ENCODE data around the gene CAMK1D. TPM values are rescaled to one million over a fixed set of nuclear protein-coding genes. Genes with fewer than 3 reads are reported as not detected.
"Not testable (repeated sequence)": the region's sequence is repeated elsewhere in the genome, so short reads cannot be mapped to it uniquely, and the experiment has no call there.

CAMK1D gene
- total RNA-seq, 1 experiment from 2014 or later = 11.0 TPM

- no peak for DNase-seq (ENCODE audit: low read depth)
- in situ Hi-C loops (cut with HindIII; ENCODE audit: low pct_unique_long_range_greater_than_20kb, low sequenced_read_pairs) = loop anchor here (5.0 to 25.0 kb wide), 3 partner anchors 38 to 438 kb away; no protein-coding TSS in a partner anchor
Observed at GRCh38 chr10:12700557-12700874, 351.2 kb downstream of the CAMK1D start.

- in situ Hi-C loops (cut with HindIII; ENCODE audit: low pct_unique_long_range_greater_than_20kb, low sequenced_read_pairs) = loop anchor here (5.0 to 25.0 kb wide), 3 partner anchors 39 to 439 kb away; no protein-coding TSS in a partner anchor
- no peak for DNase-seq (ENCODE audit: low read depth)
Observed at GRCh38 chr10:12701696-12702095, 352.3 kb downstream of the CAMK1D start.

- DNase-seq (ENCODE audit: low read depth) = peak; percentile 39
- in situ Hi-C loops (cut with HindIII; ENCODE audit: low pct_unique_long_range_greater_than_20kb, low sequenced_read_pairs) = loop anchor here (5.0 to 25.0 kb wide), 3 partner anchors 40 to 440 kb away; no protein-coding TSS in a partner anchor
Observed at GRCh38 chr10:12702215-12702770, 352.9 kb downstream of the CAMK1D start.

GRCh38 chr10:12703126-12703525 is 353.8 kb downstream of the CAMK1D start:
- DNase-seq (ENCODE audit: low read depth) = peak; percentile 81
- in situ Hi-C loops (cut with HindIII; ENCODE audit: low pct_unique_long_range_greater_than_20kb, low sequenced_read_pairs) = loop anchor here (5.0 to 25.0 kb wide), 3 partner anchors 41 to 441 kb away; no protein-coding TSS in a partner anchor

- peak; percentile 68 for DNase-seq (ENCODE audit: low read depth)
- in situ Hi-C loops (cut with HindIII; ENCODE audit: low pct_unique_long_range_greater_than_20kb, low sequenced_read_pairs) = loop anchor here (5.0 to 25.0 kb wide), 3 partner anchors 42 to 442 kb away; no protein-coding TSS in a partner anchor
Observed at GRCh38 chr10:12703813-12704212, 354.5 kb downstream of the CAMK1D start.

- in situ Hi-C loops (cut with HindIII; ENCODE audit: low pct_unique_long_range_greater_than_20kb, low sequenced_read_pairs) = loop anchor here (5.0 to 25.0 kb wide), 3 partner anchors 42 to 442 kb away; no protein-coding TSS in a partner anchor
- DNase-seq (ENCODE audit: low read depth) = no peak
Observed at GRCh38 chr10:12704488-12704887, 355.1 kb downstream of the CAMK1D start.

- DNase-seq (ENCODE audit: low read depth) = no peak
- in situ Hi-C loops (cut with HindIII; ENCODE audit: low pct_unique_long_range_greater_than_20kb, low sequenced_read_pairs) = loop anchor here (25.0 kb wide), 2 partner anchors 356 to 444 kb away; no protein-coding TSS in a partner anchor
Observed at GRCh38 chr10:12705943-12706342, 356.6 kb downstream of the CAMK1D start.

- in situ Hi-C loops (cut with HindIII; ENCODE audit: low pct_unique_long_range_greater_than_20kb, low sequenced_read_pairs) = loop anchor here (25.0 kb wide), 2 partner anchors 355 to 445 kb away; no protein-coding TSS in a partner anchor
- peak; percentile 98 for DNase-seq (ENCODE audit: low read depth)
Observed at GRCh38 chr10:12707461-12708185, 358.3 kb downstream of the CAMK1D start.

GRCh38 chr10:12709000-12709401 is 359.7 kb downstream of the CAMK1D start:
- no peak for DNase-seq (ENCODE audit: low read depth)
- in situ Hi-C loops (cut with HindIII; ENCODE audit: low pct_unique_long_range_greater_than_20kb, low sequenced_read_pairs) = loop anchor here (25.0 kb wide), 2 partner anchors 353 to 447 kb away; no protein-coding TSS in a partner anchor

GRCh38 chr10:12709521-12709963 is 360.2 kb downstream of the CAMK1D start:
- in situ Hi-C loops (cut with HindIII; ENCODE audit: low pct_unique_long_range_greater_than_20kb, low sequenced_read_pairs) = loop anchor here (25.0 kb wide), 2 partner anchors 353 to 447 kb away; no protein-coding TSS in a partner anchor

GRCh38 chr10:12710157-12710556 is 360.8 kb downstream of the CAMK1D start:
- DNase-seq (ENCODE audit: low read depth) = no peak
- in situ Hi-C loops (cut with HindIII; ENCODE audit: low pct_unique_long_range_greater_than_20kb, low sequenced_read_pairs) = loop anchor here (25.0 kb wide), 2 partner anchors 352 to 448 kb away; no protein-coding TSS in a partner anchor

More at GRCh38 chr10:12709521-12709963, 360.2 kb downstream of the CAMK1D start:
- no peak for DNase-seq (ENCODE audit: low read depth)

GRCh38 chr10:12710594-12711349 is 361.4 kb downstream of the CAMK1D start:
- DNase-seq (ENCODE audit: low read depth) = peak; percentile 80
- in situ Hi-C loops (cut with HindIII; ENCODE audit: low pct_unique_long_range_greater_than_20kb, low sequenced_read_pairs) = loop anchor here (25.0 kb wide), 2 partner anchors 352 to 448 kb away; no protein-coding TSS in a partner anchor

- DNase-seq (ENCODE audit: low read depth) = no peak
- in situ Hi-C loops (cut with HindIII; ENCODE audit: low pct_unique_long_range_greater_than_20kb, low sequenced_read_pairs) = loop anchor here (25.0 kb wide), 2 partner anchors 351 to 449 kb away; no protein-coding TSS in a partner anchor
Observed at GRCh38 chr10:12711350-12711708, 362.0 kb downstream of the CAMK1D start.

GRCh38 chr10:12712293-12712983 is 363.1 kb downstream of the CAMK1D start:
- in situ Hi-C loops (cut with HindIII; ENCODE audit: low pct_unique_long_range_greater_than_20kb, low sequenced_read_pairs) = loop anchor here (25.0 kb wide), 2 partner anchors 350 to 450 kb away; no protein-coding TSS in a partner anchor
- no peak for DNase-seq (ENCODE audit: low read depth)

- DNase-seq (ENCODE audit: low read depth) = not testable (repeated sequence)
- in situ Hi-C loops (cut with HindIII; ENCODE audit: low pct_unique_long_range_greater_than_20kb, low sequenced_read_pairs) = loop anchor here (25.0 kb wide), 2 partner anchors 349 to 451 kb away; no protein-coding TSS in a partner anchor
Observed at GRCh38 chr10:12712984-12713316, 363.6 kb downstream of the CAMK1D start.

GRCh38 chr10:12716042-12716441 is 366.7 kb downstream of the CAMK1D start:
- in situ Hi-C loops (cut with HindIII; ENCODE audit: low pct_unique_long_range_greater_than_20kb, low sequenced_read_pairs) = loop anchor here (25.0 kb wide), 2 partner anchors 346 to 454 kb away; no protein-coding TSS in a partner anchor

GRCh38 chr10:12717981-12718707 is 368.8 kb downstream of the CAMK1D start:
- DNase-seq (ENCODE audit: low read depth) = no peak
- in situ Hi-C loops (cut with HindIII; ENCODE audit: low pct_unique_long_range_greater_than_20kb, low sequenced_read_pairs) = loop anchor here (25.0 kb wide), 2 partner anchors 344 to 456 kb away; no protein-coding TSS in a partner anchor

More at GRCh38 chr10:12716042-12716441, 366.7 kb downstream of the CAMK1D start:
- no peak for DNase-seq (ENCODE audit: low read depth)

Data from Caki2 (cell line).